ENCODE results near the gene CSF1R.

The CSF1R gene

DNA sequence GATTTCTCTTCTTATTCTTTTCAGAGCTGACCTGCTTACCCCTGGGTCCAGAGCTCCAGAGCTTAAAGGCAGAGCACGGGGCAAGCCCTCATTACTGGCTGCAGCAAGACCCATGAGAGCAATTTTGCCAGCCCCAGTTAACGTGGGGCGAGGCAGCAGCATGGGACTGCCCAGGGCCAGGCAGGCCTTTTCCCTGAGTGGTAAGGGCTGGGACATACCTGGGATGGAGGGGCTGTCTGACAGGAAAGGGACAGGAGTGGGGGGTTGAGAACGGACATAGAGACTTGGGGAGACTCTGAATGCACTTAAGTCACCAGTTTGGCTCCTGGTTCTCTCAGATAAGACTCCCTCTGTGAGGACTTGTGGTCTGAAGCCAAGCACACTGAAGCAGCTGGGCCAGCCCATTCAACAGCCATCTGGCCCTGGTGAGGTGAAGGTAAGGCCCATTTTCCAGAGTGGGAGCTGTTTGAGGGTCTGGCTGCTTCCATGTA is 59.6 kb downstream of the CSF1R start:
- no peak for DNase-seq (ENCODE audit: low read depth in 3 of 3, low spot score in 1 of 3)

- no peak for DNase-seq (ENCODE audit: low read depth in 3 of 3, low spot score in 1 of 3)
These were observed 61.9 kb downstream of the CSF1R start for GRCh38 chr5:150024346-150024984.

GRCh38 chr5:150023136-150023535 is 63.2 kb downstream of the CSF1R start:
- DNase-seq (ENCODE audit: low read depth in 3 of 3, low spot score in 1 of 3): no peak

GRCh38 chr5:150022681-150023080 is 63.7 kb downstream of the CSF1R start:
- DNase-seq (ENCODE audit: low read depth in 3 of 3, low spot score in 1 of 3): no peak

GRCh38 chr5:150022158-150022531 is 64.2 kb downstream of the CSF1R start:
- DNase-seq (ENCODE audit: low read depth in 3 of 3, low spot score in 1 of 3): no peak

DNA sequence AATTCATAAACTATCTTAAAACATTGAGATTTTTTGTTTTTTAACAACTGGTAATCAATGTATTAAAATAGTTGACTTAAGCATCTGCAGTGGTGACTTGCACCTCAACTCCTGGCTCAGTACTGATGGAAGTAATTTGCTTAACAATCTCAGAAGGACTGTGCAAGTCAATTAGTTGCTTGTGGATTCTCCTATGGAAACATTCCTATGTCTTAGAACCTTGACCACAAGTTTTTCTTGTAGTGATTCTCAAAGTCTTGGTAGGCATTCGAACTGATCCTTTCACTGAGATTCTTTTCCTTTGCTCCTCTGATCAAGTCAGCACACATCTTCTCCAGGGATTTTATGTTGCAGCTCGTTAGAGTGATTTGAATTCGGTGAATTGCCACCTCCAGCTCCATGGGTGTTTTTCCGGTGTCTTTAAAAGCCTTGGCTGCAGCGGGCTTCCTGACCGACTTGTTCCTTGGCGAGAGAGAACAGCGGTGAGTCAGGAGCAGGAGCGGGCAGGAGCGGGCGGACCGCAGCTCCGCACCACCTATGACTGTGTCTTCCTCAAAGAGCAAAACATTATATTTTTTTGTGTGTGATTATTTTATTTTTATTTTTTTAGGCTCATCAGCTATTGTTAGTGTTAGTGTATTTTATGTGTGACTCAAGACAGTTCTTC is 64.7 kb downstream of the CSF1R start:
- no peak for DNase-seq (ENCODE audit: low read depth in 3 of 3, low spot score in 1 of 3)

- no peak for DNase-seq (ENCODE audit: low read depth in 3 of 3, low spot score in 1 of 3)
These were observed 66.1 kb downstream of the CSF1R start for GRCh38 chr5:150020249-150020648.

DNA sequence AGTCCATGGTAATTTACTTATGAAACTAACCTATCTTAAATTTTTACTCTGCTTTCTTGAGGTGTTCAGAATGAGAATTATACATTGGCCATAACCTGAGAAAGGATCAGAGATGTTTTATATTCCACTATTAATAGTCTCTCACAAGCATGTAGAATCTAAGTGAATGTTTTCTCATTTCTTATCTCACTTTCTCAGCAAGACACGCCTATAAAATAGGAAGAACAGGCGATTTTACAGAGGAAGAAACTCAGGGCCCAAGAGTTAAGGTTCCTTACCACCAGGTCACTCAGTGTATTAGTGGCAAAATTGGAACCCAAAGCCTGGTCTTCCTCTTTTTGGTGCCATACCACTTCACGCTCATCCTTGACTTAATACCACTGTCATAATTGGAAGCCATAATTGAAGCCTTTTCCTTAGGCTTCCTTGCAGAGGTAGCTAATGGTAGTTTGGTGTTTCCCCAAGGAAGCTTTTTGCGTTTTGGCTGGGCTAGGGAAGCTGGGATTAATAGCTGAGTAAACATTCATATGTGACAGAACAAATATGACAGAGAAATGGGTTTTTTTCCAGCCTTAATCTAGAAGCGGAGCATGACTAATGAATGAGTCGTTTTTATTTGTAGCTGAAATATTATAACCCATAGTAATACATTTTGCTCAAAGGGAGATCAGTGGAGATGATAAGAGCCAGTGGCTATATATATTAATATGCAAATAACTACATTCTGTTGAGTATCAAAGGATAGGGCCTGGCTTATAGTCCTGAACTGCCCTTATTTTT is 68.9 kb downstream of the CSF1R start:
- DNase-seq (ENCODE audit: low read depth in 3 of 3, low spot score in 1 of 3): no peak

DNA sequence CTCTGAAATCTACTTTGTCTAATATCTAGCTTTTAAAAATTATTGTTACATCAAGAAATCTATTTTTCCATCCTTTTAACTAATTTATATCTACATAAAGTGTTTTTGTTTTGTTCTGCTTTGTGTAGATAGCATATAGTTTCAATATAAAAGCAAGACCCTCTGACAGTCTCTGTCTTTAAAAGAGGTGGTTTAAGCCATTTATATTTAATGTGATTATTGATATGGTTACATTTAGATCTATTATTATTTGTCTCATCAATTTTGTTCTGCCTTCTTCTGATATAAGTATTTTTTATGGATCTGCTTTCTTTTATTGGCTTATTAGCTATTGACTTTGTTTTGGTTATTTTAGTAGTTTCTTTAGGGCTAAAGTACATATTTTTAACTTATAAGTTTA is 69.8 kb downstream of the CSF1R start:
- DNase-seq (ENCODE audit: low read depth in 3 of 3, low spot score in 1 of 3): no peak

- DNase-seq (ENCODE audit: low read depth in 3 of 3, low spot score in 1 of 3): no peak
These were observed 70.9 kb downstream of the CSF1R start for GRCh38 chr5:150015415-150015814.

DNA sequence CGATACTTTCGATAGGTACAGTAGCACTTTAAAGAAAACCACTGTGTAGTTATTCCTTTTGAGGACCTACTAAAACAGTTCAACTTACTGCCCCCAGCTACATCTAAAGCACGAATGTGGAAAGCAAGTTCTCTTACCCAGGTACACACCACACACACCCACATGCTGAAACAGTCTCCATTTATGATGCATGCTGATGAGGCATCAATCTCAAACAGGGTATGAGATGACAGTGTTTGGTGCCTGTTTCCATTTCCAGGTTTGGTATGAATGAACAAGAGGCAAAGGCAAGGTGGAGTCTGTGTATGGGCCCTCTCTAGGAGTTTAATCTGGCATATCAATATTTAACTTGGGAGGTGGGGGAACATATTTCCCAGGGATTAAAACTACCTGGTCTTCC is 71.9 kb downstream of the CSF1R start:
- DNase-seq (ENCODE audit: low read depth in 3 of 3, low spot score in 1 of 3): no peak

- no peak for DNase-seq (ENCODE audit: low read depth in 3 of 3, low spot score in 1 of 3)
These were observed 72.4 kb downstream of the CSF1R start for GRCh38 chr5:150013931-150014330.

GRCh38 chr5:150009671-150010387 is 76.5 kb downstream of the CSF1R start:
- DNase-seq (ENCODE audit: low read depth in 3 of 3, low spot score in 1 of 3): no peak

- DNase-seq (ENCODE audit: low read depth in 3 of 3, low spot score in 1 of 3): no peak
These were observed 79.3 kb downstream of the CSF1R start for GRCh38 chr5:150007050-150007449.

DNA sequence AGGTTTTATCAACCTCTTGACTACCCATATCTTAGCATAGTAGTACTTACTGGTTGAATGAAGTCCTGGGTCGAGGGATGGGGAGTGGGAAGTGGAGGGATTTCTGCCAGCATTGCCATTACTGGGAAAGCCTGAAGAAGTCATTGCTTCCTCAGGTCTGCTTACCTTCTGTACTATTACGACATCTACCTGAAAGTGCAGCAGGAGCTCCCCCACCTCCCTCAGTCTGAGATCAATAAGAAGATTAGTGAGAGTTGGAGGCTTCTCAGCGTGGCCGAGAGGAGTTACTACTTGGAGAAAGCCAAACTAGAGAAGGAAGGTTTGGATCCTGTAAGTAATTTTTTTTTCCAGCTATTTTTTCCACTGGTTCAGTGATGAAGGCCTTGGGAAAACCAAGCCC is 80.0 kb downstream of the CSF1R start:
- no peak for DNase-seq (ENCODE audit: low read depth in 3 of 3, low spot score in 1 of 3)
